Measurements from ENCODE around the gene B3GNT5. TPM values are rescaled to one million over a fixed set of nuclear protein-coding genes. Genes with fewer than 3 reads are reported as not detected.

The B3GNT5 gene
- total RNA-seq, 1 donor from 2014 or later = 23.4 TPM

Small RNAs within 50 kb of the gene (small RNA-seq; reads per million reads assigned to genes)
- not detected for gene RNA5SP151 (ENCODE audit: low replicate concordance)

Other genes with a start within 250 kb of the B3GNT5 start
- gene MCCC1, start 153.8 kb upstream of the B3GNT5 start, total RNA-seq = 36.2 TPM
- gene LAMP3, start 90.5 kb upstream of the B3GNT5 start, total RNA-seq = 0.59 TPM
- gene MCF2L2, start 175.4 kb downstream of the B3GNT5 start, total RNA-seq = 0.89 TPM